DND-41 (cell line): ENCODE results near the gene STAT4.

Source experiments
- ATAC-seq: fragments of 200-7000 bp; cut with Tn5 transposase; 3 replicates; pipeline ENCODE4 v1.9.1; 2021; ENCODE audit warnings: low read depth; ENCODE audit not compliant: insufficient read depth
- DNase-seq: peaks from one replicate; pipeline ENCODE4 v3.0.0-alpha.2; 2020
- H2AFZ ChIP-seq: 2 replicates; pipeline ENCODE4 v1.6.0; 2012; ENCODE audit warnings: low read depth, low read length
- H3K27ac ChIP-seq: 2 replicates; pipeline ENCODE4 v1.5.1; 2012; ENCODE audit warnings: low read length, inconsistent platforms
- H3K27me3 ChIP-seq: fragments of 200-600 bp; sonication (generic); 2 replicates; pipeline ENCODE4 v1.6.0; 2012; ENCODE audit warnings: low read length, mild to moderate bottlenecking, inconsistent platforms; ENCODE audit not compliant: insufficient read depth, poor library complexity
- H3K36me3 ChIP-seq: 2 replicates; pipeline ENCODE4 v1.5.1; 2012; ENCODE audit warnings: low read length, inconsistent platforms; ENCODE audit not compliant: insufficient read depth
- H3K4me1 ChIP-seq: 2 replicates; pipeline ENCODE4 v1.5.1; 2012; ENCODE audit warnings: mild to moderate bottlenecking, low read length; ENCODE audit not compliant: insufficient read depth
- H3K4me2 ChIP-seq: 2 replicates; pipeline ENCODE4 v1.6.0; 2012; ENCODE audit warnings: mild to moderate bottlenecking, moderate library complexity, low read length, inconsistent platforms; ENCODE audit not compliant: insufficient read depth
- H3K4me3 ChIP-seq, 2 experiments: fragments of 200-600 bp in 1 of 2; shearing (Covaris generic) in 1 of 2; 2 replicates each; pipeline ENCODE4 v1.5.1; 2012 to 2016; ENCODE audit warnings: inconsistent platforms in 2 of 2, low read length in 2 of 2, mild to moderate bottlenecking in 2 of 2, low read depth in 1 of 2, moderate library complexity in 1 of 2
- H3K79me2 ChIP-seq: 2 replicates; pipeline ENCODE4 v1.6.0; 2012; ENCODE audit warnings: low read length, inconsistent platforms; ENCODE audit not compliant: insufficient read depth
- H3K9ac ChIP-seq: 2 replicates; pipeline ENCODE4 v1.6.0; 2012; ENCODE audit warnings: low read depth, mild to moderate bottlenecking, inconsistent platforms, low read length, moderate library complexity
- H3K9me3 ChIP-seq: 2 replicates; pipeline ENCODE4 v1.5.1; 2012; ENCODE audit warnings: low read length, moderate library complexity, mild to moderate bottlenecking, inconsistent platforms; ENCODE audit not compliant: insufficient read depth, severe bottlenecking
- H4K20me1 ChIP-seq: 2 replicates; pipeline ENCODE4 v1.6.0; 2012; ENCODE audit warnings: low read length; ENCODE audit not compliant: insufficient read depth
- CTCF ChIP-seq: IDR thresholded peaks from 2 replicates; pipeline ENCODE4 v1.5.1; 2012; ENCODE audit warnings: borderline replicate concordance, low read length, moderate library complexity, mild to moderate bottlenecking; ENCODE audit not compliant: poor library complexity, severe bottlenecking; ENCODE audit errors: extremely low read depth
- EZH2 ChIP-seq: IDR thresholded peaks from 3 replicates; pipeline ENCODE4 v1.6.1; 2012; ENCODE audit warnings: borderline replicate concordance, low read depth, mild to moderate bottlenecking, moderate library complexity, low read length, inconsistent platforms; ENCODE audit not compliant: severe bottlenecking

Gene STAT4

GRCh38 chr2:191006997-191007783 is 143.6 kb downstream of the STAT4 start:
- peaks cover 21% of the 10 kb centered on the region for H3K79me2 ChIP-seq
- no peak for ATAC-seq
- no peak overlapping the region for H3K27ac ChIP-seq
- no peak overlapping the region for H2AFZ ChIP-seq
- H3K9ac ChIP-seq: no peak overlapping the region
- H3K27me3 ChIP-seq: no peaks in the 10 kb centered on the region
- H3K36me3 ChIP-seq: peaks cover 84% of the 10 kb centered on the region
- TF ChIP-seq CTCF (no peak), EZH2 (no peak)
- no peaks in the 10 kb centered on the region for H3K9me3 ChIP-seq
- no peak overlapping the region for H3K4me2 ChIP-seq
- H3K4me3 ChIP-seq: no peak overlapping the region
- DNase-seq: no peak
- peaks cover 14% of the 10 kb centered on the region for H3K4me1 ChIP-seq
- H4K20me1 ChIP-seq: no peaks in the 10 kb centered on the region

GRCh38 chr2:191006297-191006696 is 144.5 kb downstream of the STAT4 start:
- Histone ChIP-seq H3K4me3 (no peak overlapping the region), H3K27me3 (no peaks in the 10 kb centered on the region), H2AFZ (no peak overlapping the region), H3K4me1 (peaks cover 5% of the 10 kb centered on the region), H3K27ac (no peak overlapping the region), H3K36me3 (peaks cover 90% of the 10 kb centered on the region), H3K9ac (no peak overlapping the region), H3K79me2 (peaks cover 12% of the 10 kb centered on the region), H4K20me1 (no peaks in the 10 kb centered on the region), H3K4me2 (no peak overlapping the region), H3K9me3 (no peaks in the 10 kb centered on the region)
- TF ChIP-seq CTCF: no peak
- TF ChIP-seq EZH2: no peak
- DNase-seq (no peak), ATAC-seq (no peak)

DNA sequence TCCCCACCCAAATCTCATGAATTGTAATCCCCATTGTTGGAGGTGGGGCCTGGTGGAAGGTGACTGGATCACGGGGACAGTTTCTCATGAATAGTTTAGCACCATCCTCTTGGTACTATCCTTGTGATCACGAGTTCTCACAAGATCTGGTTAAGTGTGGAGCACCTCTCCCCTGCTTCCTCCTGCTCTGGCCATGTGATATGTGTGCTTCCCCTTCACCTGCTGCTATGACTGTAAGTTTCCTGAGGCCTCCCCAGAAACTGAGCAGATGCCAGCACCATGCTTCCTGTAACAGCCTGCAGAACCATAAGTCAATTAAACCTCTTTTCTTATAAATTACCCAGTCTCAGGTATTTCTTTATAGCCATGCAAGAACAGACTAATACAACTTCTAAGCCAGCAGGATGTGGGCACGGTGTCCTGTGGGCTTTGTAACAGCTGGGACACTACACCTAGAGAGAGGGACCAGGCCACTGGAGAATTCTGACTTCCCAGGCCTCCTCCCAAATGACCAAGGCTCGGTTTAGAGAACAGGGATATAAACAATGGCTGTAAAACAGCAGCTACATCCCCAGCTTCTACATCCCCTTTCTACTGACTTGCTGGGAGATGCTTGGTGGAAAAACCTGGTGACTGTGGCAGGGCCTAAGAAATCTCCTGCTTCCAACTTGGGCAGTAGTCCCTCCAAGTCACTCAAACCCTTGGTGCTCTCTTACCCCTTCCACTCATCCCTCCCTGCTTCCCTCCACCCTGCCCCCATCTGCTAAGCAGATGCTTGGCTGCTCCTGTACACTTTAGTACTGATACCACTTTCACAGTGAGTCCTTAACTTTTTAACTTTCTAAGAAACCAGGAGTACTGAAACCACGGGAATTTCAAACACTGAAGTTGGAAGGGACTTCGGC is 147.1 kb downstream of the STAT4 start:
- Histone ChIP-seq H3K4me2 (no peak overlapping the region), H3K4me1 (no peaks in the 10 kb centered on the region), H2AFZ (no peak overlapping the region), H3K9me3 (no peaks in the 10 kb centered on the region), H3K36me3 (peaks cover 99% of the 10 kb centered on the region), H3K9ac (no peak overlapping the region), H4K20me1 (no peaks in the 10 kb centered on the region), H3K27ac (no peak overlapping the region), H3K4me3 (no peak overlapping the region), H3K79me2 (no peaks in the 10 kb centered on the region), H3K27me3 (no peaks in the 10 kb centered on the region)
- DNase-seq: no peak
- ATAC-seq: no peak
- TF ChIP-seq CTCF (no peak), EZH2 (no peak)
